Fibroblast of lung (primary cell): ENCODE results near the gene RPS19BP1.

Experiments
- EZH2 ChIP-seq: IDR thresholded peaks from 2 replicates; pipeline ENCODE4 v1.5.1; 2012; ENCODE audit warnings: low read length, control low read depth, mild to moderate bottlenecking; ENCODE audit errors: missing control alignments
- TF ChIP-seq, protein P1 (sequence below), 2 donors: IDR thresholded peaks in 1 of 2; conservative IDR thresholded peaks in 1 of 2; 1 replicate in 1 of 2; 2 replicates in 1 of 2; pipeline ENCODE4 v1.5.1; 2011 to 2012; ENCODE audit warnings: low read length in 2 of 2, control low read depth in 1 of 2, inconsistent platforms in 1 of 2, low read depth in 1 of 2, mild to moderate bottlenecking in 1 of 2

DNA sequence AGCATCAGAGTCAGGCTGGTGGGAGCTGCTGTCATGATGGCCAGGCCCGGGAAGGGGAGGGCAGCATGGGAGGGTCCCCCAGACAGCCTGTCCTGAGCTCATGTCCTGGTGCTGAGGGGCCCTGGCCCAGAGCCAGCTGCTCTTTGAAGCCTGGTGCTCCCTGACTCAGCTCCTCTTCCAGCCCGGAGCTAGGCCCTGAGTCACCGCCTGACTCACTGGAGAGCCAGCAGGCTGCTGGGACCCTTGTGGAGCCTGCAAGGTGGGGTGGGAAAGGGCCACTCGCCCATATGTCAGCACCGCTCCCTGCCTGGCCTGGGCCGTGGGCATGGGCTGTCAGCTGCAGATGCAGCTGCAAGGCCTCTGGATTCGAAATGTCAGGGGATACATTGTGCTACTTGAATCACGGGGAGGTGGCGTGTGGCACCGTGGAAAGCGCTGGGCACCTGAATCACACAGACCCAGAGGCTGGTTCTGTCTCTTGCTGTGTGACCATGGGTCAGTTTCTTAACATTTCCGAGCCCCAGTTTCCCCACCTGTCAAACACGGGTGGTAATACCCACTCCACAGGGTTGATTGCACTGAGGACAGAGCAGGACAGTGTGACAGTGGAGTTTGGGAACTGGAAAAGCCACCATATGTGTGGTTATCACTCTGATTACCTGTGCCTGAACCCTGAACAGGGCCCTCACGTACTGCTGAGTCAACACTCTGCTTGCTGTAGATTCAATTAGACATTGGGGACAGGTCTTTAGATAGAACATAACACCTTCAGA lies 42.4 kb upstream of the RPS19BP1 start:
- TF ChIP-seq, protein P1, sequence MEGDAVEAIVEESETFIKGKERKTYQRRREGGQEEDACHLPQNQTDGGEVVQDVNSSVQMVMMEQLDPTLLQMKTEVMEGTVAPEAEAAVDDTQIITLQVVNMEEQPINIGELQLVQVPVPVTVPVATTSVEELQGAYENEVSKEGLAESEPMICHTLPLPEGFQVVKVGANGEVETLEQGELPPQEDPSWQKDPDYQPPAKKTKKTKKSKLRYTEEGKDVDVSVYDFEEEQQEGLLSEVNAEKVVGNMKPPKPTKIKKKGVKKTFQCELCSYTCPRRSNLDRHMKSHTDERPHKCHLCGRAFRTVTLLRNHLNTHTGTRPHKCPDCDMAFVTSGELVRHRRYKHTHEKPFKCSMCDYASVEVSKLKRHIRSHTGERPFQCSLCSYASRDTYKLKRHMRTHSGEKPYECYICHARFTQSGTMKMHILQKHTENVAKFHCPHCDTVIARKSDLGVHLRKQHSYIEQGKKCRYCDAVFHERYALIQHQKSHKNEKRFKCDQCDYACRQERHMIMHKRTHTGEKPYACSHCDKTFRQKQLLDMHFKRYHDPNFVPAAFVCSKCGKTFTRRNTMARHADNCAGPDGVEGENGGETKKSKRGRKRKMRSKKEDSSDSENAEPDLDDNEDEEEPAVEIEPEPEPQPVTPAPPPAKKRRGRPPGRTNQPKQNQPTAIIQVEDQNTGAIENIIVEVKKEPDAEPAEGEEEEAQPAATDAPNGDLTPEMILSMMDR (conservative IDR thresholded peaks at IDR 0.05 in 1 of 2, IDR thresholded peaks at IDR 0.05 in 1 of 2; ENCODE audit: low read depth in 1 of 2, low read length in 2 of 2) = no peak
- no peak for TF ChIP-seq EZH2
